ENCODE data around the gene HPCAL4. TPM values are rescaled to one million over a fixed set of nuclear protein-coding genes. Genes with fewer than 3 reads are reported as not detected.

HPCAL4 gene
- total RNA-seq, 2 experiments from 2014 or later, result 0.43 to 0.61 TPM

DNA sequence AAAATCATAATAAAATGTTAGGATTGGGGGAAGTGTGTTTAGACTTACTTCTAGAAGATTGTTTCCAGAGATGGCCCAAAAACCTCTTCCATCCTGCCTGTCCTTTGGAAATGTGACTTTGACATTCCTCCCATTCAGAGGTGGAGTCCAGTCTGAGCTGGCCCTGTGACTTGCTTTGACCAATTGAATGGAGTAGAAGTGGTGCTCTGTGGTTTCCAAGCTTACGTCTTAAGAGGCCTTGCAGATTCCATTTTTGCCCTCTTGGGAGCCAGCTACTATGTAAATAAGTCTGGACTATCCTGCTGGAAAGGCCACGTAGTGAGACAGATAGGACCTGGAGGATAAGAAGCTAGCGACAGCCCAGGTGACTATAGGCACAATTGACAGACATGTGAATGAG, 18.0 kb downstream of the HPCAL4 start:
- H3K27me3 Mint-ChIP-seq, result peaks cover 25% of the 10 kb centered on the region
- no peak overlapping the region for H3K4me3 Mint-ChIP-seq
- no peak for DNase-seq
- H3K9me3 Mint-ChIP-seq, result no peaks in the 10 kb centered on the region
- no peaks in the 10 kb centered on the region for H3K36me3 Mint-ChIP-seq
- H3K4me1 Mint-ChIP-seq (ENCODE audit: low read depth), result no peaks in the 10 kb centered on the region
- H3K27ac Mint-ChIP-seq, result no peak overlapping the region
- intact Hi-C loops (cut with micrococcal nuclease), result no loop called here
- ChIA-PET CTCF (interaction anchor here (0.7 to 11.7 kb wide), 19 partner anchors 8 to 581 kb away, joined by 3 to 158 read pairs (median 5); partner anchors contain the start of gene HPCAL4), POLR2A (no interaction called here)

DNA sequence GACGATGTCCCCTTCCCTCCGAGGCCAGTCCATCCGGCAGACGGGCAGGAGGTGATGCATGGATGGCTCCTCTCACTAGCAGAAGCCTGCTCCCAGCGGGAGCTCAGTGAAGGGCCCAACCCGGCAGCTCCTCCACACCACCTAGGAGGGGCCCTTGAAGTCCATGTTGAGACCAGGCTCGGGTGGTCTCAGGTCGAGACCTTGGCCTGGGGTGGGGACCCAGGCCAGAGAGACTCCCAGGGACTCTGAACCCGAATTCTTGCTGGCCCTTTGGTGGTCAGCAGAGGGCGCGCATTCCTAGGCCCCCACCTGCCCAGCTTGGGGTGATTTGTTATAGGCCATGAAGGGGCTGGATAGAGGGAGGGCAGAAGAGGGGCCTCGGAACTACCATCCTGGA, 18.7 kb downstream of the HPCAL4 start:
- POLR2A ChIA-PET, result no interaction called here
- H3K4me1 Mint-ChIP-seq (ENCODE audit: low read depth), result peaks cover 3% of the 10 kb centered on the region
- intact Hi-C loops (cut with micrococcal nuclease), result no loop called here
- peaks cover 25% of the 10 kb centered on the region for H3K27me3 Mint-ChIP-seq
- H3K36me3 Mint-ChIP-seq, result no peaks in the 10 kb centered on the region
- peak overlapping the region; percentile 36 for H3K4me3 Mint-ChIP-seq
- H3K27ac Mint-ChIP-seq, result no peak overlapping the region
- CTCF ChIA-PET, result interaction anchor here (0.7 to 11.7 kb wide), 18 partner anchors 9 to 481 kb away, joined by 3 to 158 read pairs (median 6); partner anchors contain the start of gene HPCAL4
- peak; percentile 54 for DNase-seq
- H3K9me3 Mint-ChIP-seq, result no peaks in the 10 kb centered on the region

DNA sequence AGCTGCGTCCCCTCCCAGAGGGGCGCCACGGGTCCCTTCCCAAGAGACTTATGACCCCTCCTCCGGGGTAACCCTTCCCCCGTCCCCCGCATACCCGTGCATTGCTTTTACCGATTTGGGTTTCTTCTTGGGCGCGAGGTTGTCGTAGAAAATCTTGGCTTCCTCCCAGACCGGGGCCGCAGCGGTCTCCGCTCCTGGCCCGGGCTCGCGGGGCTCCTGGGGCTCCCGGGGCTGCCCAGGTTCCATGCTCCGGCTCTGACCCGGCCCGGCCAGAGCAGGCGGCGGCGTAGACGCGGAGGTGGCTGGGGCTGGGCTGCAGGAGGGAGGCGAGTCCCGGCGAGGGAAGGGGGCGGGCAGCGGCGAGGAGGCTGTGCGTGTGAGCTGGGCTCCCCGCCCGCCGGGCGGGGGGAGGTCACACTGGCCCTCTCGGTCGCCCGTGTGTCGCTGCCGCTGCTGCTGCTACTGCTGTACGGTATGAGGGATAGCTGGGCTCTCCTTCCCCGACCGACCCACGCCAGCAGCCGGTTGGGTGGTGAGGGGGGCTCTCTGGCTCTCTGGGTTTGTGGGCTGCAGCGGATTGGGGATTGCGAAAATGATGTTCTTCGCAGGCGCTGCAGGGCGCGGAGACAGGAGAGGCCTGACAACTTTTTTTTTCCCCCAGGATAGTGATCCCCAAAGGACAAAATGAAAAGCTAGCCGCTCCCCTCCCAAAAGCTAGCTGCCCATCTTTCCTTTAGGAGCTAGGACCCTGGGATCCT, 19.3 kb downstream of the HPCAL4 start, which contains the start of gene NT5C1A:
Gene NT5C1A, minus strand, starts transcription at position 315 of the 758 bp plus-strand sequence. Its CDS starts 69 bp downstream, at position 246.
- H3K4me1 Mint-ChIP-seq (ENCODE audit: low read depth), result peaks cover 9% of the 10 kb centered on the region
- H3K27ac Mint-ChIP-seq, result no peak within 1 kb of the TSS
- H3K4me3 Mint-ChIP-seq, result peak within 1 kb of the TSS; percentile 36
- no peaks in the 10 kb centered on the region for H3K36me3 Mint-ChIP-seq
- H3K27me3 Mint-ChIP-seq, result peaks cover 25% of the 10 kb centered on the region
- POLR2A ChIA-PET, result interaction anchor here (1.4 kb wide), 1 partner anchor 10 kb away, joined by 5 read pairs; no protein-coding TSS in a partner anchor
- peak; percentile 40 for DNase-seq
- intact Hi-C loops (cut with micrococcal nuclease), result no loop called here
- H3K9me3 Mint-ChIP-seq, result no peaks in the 10 kb centered on the region
- CTCF ChIA-PET, result interaction anchor here (0.8 to 11.7 kb wide), 16 partner anchors 9 to 127 kb away, joined by 3 to 158 read pairs (median 10); partner anchors contain the start of gene HPCAL4

- no peak overlapping the region for H3K4me3 Mint-ChIP-seq
These were observed 19.8 kb downstream of the HPCAL4 start for GRCh38 chr1:39671433-39671792.

GRCh38 chr1:39670689-39671088, 20.5 kb downstream of the HPCAL4 start:
- ChIA-PET CTCF (interaction anchor here (0.8 to 11.7 kb wide), 9 partner anchors 10 to 147 kb away, joined by 3 to 158 read pairs (median 11); no protein-coding TSS in a partner anchor), POLR2A (interaction anchor here (0.5 to 1.4 kb wide), 3 partner anchors 11 to 571 kb away, joined by 3 to 5 read pairs (median 4); no protein-coding TSS in a partner anchor)
- peak overlapping the region; percentile 16 for H3K4me3 Mint-ChIP-seq
- H3K27me3 Mint-ChIP-seq, result peaks cover 27% of the 10 kb centered on the region
- H3K4me1 Mint-ChIP-seq (ENCODE audit: low read depth), result peaks cover 20% of the 10 kb centered on the region
- no peaks in the 10 kb centered on the region for H3K36me3 Mint-ChIP-seq
- H3K27ac Mint-ChIP-seq, result no peak overlapping the region
- DNase-seq, result no peak
- H3K9me3 Mint-ChIP-seq, result no peaks in the 10 kb centered on the region
- intact Hi-C loops (cut with micrococcal nuclease), result no loop called here

More at GRCh38 chr1:39671433-39671792, 19.8 kb downstream of the HPCAL4 start:
- DNase-seq, result no peak
- intact Hi-C loops (cut with micrococcal nuclease), result no loop called here
- no peaks in the 10 kb centered on the region for H3K36me3 Mint-ChIP-seq
- peaks cover 14% of the 10 kb centered on the region for H3K4me1 Mint-ChIP-seq (ENCODE audit: low read depth)
- POLR2A ChIA-PET, result interaction anchor here (0.5 to 1.4 kb wide), 3 partner anchors 10 to 570 kb away, joined by 3 to 5 read pairs (median 4); no protein-coding TSS in a partner anchor
- CTCF ChIA-PET, result interaction anchor here (1.0 to 11.7 kb wide), 12 partner anchors 10 to 146 kb away, joined by 3 to 158 read pairs (median 12); partner anchors contain the start of gene HPCAL4
- H3K9me3 Mint-ChIP-seq, result no peaks in the 10 kb centered on the region
- H3K27ac Mint-ChIP-seq, result no peak overlapping the region
- H3K27me3 Mint-ChIP-seq, result peaks cover 25% of the 10 kb centered on the region

- DNase-seq, result no peak
- Mint-ChIP-seq H3K27me3 (peaks cover 27% of the 10 kb centered on the region), H3K36me3 (no peaks in the 10 kb centered on the region), H3K9me3 (no peaks in the 10 kb centered on the region), H3K4me1 (ENCODE audit: low read depth) (peaks cover 20% of the 10 kb centered on the region), H3K27ac (no peak overlapping the region), H3K4me3 (no peak overlapping the region)
- POLR2A ChIA-PET, result no interaction called here
- intact Hi-C loops (cut with micrococcal nuclease), result loop anchor here (5.0 to 10.0 kb wide), 2 partner anchors 48 to 474 kb away; no protein-coding TSS in a partner anchor
- CTCF ChIA-PET, result interaction anchor here (1.6 to 11.7 kb wide), 3 partner anchors 10 to 62 kb away, joined by 6 to 158 read pairs (median 53); no protein-coding TSS in a partner anchor
These were observed 22.3 kb downstream of the HPCAL4 start for GRCh38 chr1:39668894-39669293.

- Mint-ChIP-seq H3K9me3 (no peaks in the 10 kb centered on the region), H3K36me3 (no peaks in the 10 kb centered on the region), H3K27me3 (peaks cover 27% of the 10 kb centered on the region), H3K4me1 (ENCODE audit: low read depth) (peaks cover 20% of the 10 kb centered on the region), H3K4me3 (no peak overlapping the region), H3K27ac (no peak overlapping the region)
- ChIA-PET CTCF (interaction anchor here (0.6 to 11.7 kb wide), 4 partner anchors 9 to 62 kb away, joined by 7 to 158 read pairs (median 18); no protein-coding TSS in a partner anchor), POLR2A (no interaction called here)
- intact Hi-C loops (cut with micrococcal nuclease), result loop anchor here (5.0 to 10.0 kb wide), 2 partner anchors 49 to 473 kb away; no protein-coding TSS in a partner anchor
- no peak for DNase-seq
These were observed 23.1 kb downstream of the HPCAL4 start for GRCh38 chr1:39668111-39668510.

- intact Hi-C loops (cut with micrococcal nuclease), result loop anchor here (2.0 to 10.0 kb wide), 4 partner anchors 24 to 472 kb away; partner anchors contain the start of gene HPCAL4
- Mint-ChIP-seq H3K36me3 (no peaks in the 10 kb centered on the region), H3K27ac (peak overlapping the region; percentile 47), H3K4me1 (ENCODE audit: low read depth) (peaks cover 20% of the 10 kb centered on the region), H3K9me3 (no peaks in the 10 kb centered on the region), H3K4me3 (no peak overlapping the region), H3K27me3 (peaks cover 27% of the 10 kb centered on the region)
- CTCF ChIA-PET, result interaction anchor here (0.6 to 11.7 kb wide), 8 partner anchors 7 to 1133 kb away, joined by 3 to 158 read pairs (median 4); no protein-coding TSS in a partner anchor
- POLR2A ChIA-PET, result interaction anchor here (0.7 to 1.5 kb wide), 3 partner anchors 9 to 25 kb away, joined by 3 to 4 read pairs (median 3); partner anchors contain the start of gene HPCAL4
- DNase-seq, result peak; percentile 71
These were observed 24.5 kb downstream of the HPCAL4 start for GRCh38 chr1:39666772-39667171.

DNA sequence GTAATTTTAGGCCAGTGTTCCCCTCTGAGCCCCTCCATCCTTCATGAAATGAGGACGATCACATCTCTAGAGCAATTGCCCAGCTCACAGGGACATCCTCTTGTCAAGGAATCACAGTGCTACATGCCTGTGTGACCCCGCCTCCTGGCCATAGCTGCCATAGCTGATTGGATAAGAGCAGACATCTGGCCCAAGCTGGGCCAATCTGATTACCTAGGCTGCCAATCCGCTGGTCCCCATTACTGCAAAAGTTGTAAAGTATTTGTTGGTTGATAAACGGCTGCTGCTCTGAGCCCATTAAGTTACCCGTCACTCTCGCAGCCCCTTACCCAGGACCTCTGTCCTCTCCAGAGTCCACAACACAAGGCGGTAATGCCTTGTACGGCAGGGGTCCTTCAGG, 27.7 kb downstream of the HPCAL4 start:
- no peak for DNase-seq
- ChIA-PET POLR2A (no interaction called here), CTCF (no interaction called here)
- H3K36me3 Mint-ChIP-seq, result no peaks in the 10 kb centered on the region
- H3K9me3 Mint-ChIP-seq, result no peaks in the 10 kb centered on the region
- no peak overlapping the region for H3K27ac Mint-ChIP-seq
- peaks cover 20% of the 10 kb centered on the region for H3K4me1 Mint-ChIP-seq (ENCODE audit: low read depth)
- intact Hi-C loops (cut with micrococcal nuclease), result loop anchor here (10.0 kb wide), 1 partner anchor 469 kb away; no protein-coding TSS in a partner anchor
- peaks cover 6% of the 10 kb centered on the region for H3K27me3 Mint-ChIP-seq
- no peak overlapping the region for H3K4me3 Mint-ChIP-seq

- intact Hi-C loops (cut with micrococcal nuclease), result loop anchor here (10.0 kb wide), 1 partner anchor 468 kb away; no protein-coding TSS in a partner anchor
- Mint-ChIP-seq H3K4me1 (ENCODE audit: low read depth) (peaks cover 21% of the 10 kb centered on the region), H3K27ac (no peak overlapping the region), H3K4me3 (no peak overlapping the region), H3K9me3 (no peaks in the 10 kb centered on the region), H3K27me3 (peaks cover 2% of the 10 kb centered on the region), H3K36me3 (no peaks in the 10 kb centered on the region)
- no peak for DNase-seq
- ChIA-PET CTCF (interaction anchor here (0.6 to 0.9 kb wide), 2 partner anchors 54 to 56 kb away, joined by 3 to 4 read pairs; no protein-coding TSS in a partner anchor), POLR2A (no interaction called here)
These were observed 28.4 kb downstream of the HPCAL4 start for GRCh38 chr1:39662861-39663260.

DNA sequence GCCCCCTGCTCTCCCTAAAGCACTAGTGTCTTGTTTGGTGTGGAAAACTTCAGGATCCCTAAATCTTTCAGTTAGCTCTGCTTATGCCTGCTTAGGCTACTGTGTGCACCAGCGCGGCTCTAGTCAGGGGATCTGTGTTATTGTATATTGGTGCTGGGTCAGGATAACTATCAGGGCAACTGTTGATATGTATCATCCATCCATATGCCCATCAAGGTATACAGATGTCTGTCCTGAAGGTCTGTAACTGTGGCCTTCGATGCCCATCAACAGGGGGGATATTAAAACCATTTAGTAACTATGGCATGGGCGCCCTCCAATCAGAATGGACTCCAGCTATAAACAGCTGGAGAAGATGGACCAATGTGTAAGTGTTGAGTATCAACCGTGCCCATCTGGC, 31.7 kb downstream of the HPCAL4 start:
- DNase-seq, result no peak
- Mint-ChIP-seq H3K4me1 (ENCODE audit: low read depth) (peaks cover 9% of the 10 kb centered on the region), H3K27me3 (peaks cover under 1% of the 10 kb centered on the region), H3K36me3 (no peaks in the 10 kb centered on the region), H3K27ac (no peak overlapping the region), H3K4me3 (no peak overlapping the region), H3K9me3 (no peaks in the 10 kb centered on the region)
- intact Hi-C loops (cut with micrococcal nuclease), result no loop called here
- CTCF ChIA-PET, result interaction anchor here (0.9 to 9.8 kb wide), 10 partner anchors 11 to 84 kb away, joined by 3 to 383 read pairs (median 29); partner anchors contain the start of genes HEYL, HPCAL4, NT5C1A and PABPC4
- POLR2A ChIA-PET, result no interaction called here

All from activated CD4-positive, alpha-beta memory T cell treated with anti-CD3 and anti-CD28 coated beads for 36 hours (primary cell).